Fibroblast of lung (primary cell): ENCODE measurements around the gene PKD1L1. TPM values are rescaled to one million over a fixed set of nuclear protein-coding genes. Genes with fewer than 3 reads are reported as not detected.

Experiments used
- DNase-seq, 2 donors: peaks; one replicate each; pipeline versions ENCODE4 v3.0.0 to v3.0.0-alpha.2; 2010; ENCODE audit warnings: low read depth in 2 of 2
- H2AFZ ChIP-seq: 2 replicates; pipeline ENCODE4 v1.5.1; 2012; ENCODE audit warnings: low read length, control low read depth, inconsistent platforms
- H3K27ac ChIP-seq: 2 replicates; pipeline ENCODE4 v1.5.1; 2011; ENCODE audit warnings: low read length, control low read depth; ENCODE audit not compliant: insufficient read depth
- H3K27me3 ChIP-seq: 2 replicates; pipeline ENCODE4 v1.5.1; 2011; ENCODE audit warnings: mild to moderate bottlenecking, low read length; ENCODE audit not compliant: control insufficient read depth, insufficient read depth
- H3K36me3 ChIP-seq: 2 replicates; pipeline ENCODE4 v1.5.1; 2011; ENCODE audit warnings: low read length; ENCODE audit not compliant: control insufficient read depth, insufficient read depth
- H3K4me1 ChIP-seq: 2 replicates; pipeline ENCODE4 v1.5.1; 2011; ENCODE audit warnings: low read length; ENCODE audit not compliant: control insufficient read depth, insufficient read depth; ENCODE audit errors: extremely low read depth
- H3K4me2 ChIP-seq: 2 replicates; pipeline ENCODE4 v1.5.1; 2011; ENCODE audit warnings: low read length, control low read depth; ENCODE audit not compliant: insufficient read depth; ENCODE audit errors: extremely low read depth
- H3K4me3 ChIP-seq, 4 experiments: fragments of 200-600 bp in 1 of 4; sonication (generic) in 1 of 4; replicated peaks in 1 of 4; 2 replicates each; pipeline ENCODE4 v1.5.1; 2011 to 2016; ENCODE audit warnings: low read length in 4 of 4, low read depth in 3 of 4, mild to moderate bottlenecking in 3 of 4, control low read depth in 2 of 4, inconsistent platforms in 1 of 4, mixed read lengths in 1 of 4; ENCODE audit not compliant: insufficient read depth in 1 of 4; ENCODE audit errors: control extremely low read depth in 1 of 4
- H3K79me2 ChIP-seq: 2 replicates; pipeline ENCODE4 v1.5.1; 2012; ENCODE audit warnings: mild to moderate bottlenecking, low read length, inconsistent platforms; ENCODE audit not compliant: control insufficient read depth, insufficient read depth
- H3K9ac ChIP-seq: 2 replicates; pipeline ENCODE4 v1.5.1; 2011; ENCODE audit warnings: mild to moderate bottlenecking, low read length, control low read depth; ENCODE audit not compliant: insufficient read depth
- H3K9me3 ChIP-seq: 2 replicates; pipeline ENCODE4 v1.5.1; 2012; ENCODE audit warnings: low read depth, low read length; ENCODE audit not compliant: control insufficient read depth, insufficient read depth
- H4K20me1 ChIP-seq: 2 replicates; pipeline ENCODE4 v1.5.1; 2011; ENCODE audit warnings: low read length; ENCODE audit not compliant: control insufficient read depth, insufficient read depth; ENCODE audit errors: extremely low read depth
- CTCF ChIP-seq, 2 donors: IDR thresholded peaks in 1 of 2; conservative IDR thresholded peaks in 1 of 2; 1 replicate in 1 of 2; 2 replicates in 1 of 2; pipeline ENCODE4 v1.5.1; 2011 to 2012; ENCODE audit warnings: low read length in 2 of 2, control low read depth in 1 of 2, inconsistent platforms in 1 of 2, low read depth in 1 of 2, mild to moderate bottlenecking in 1 of 2
- EZH2 ChIP-seq: IDR thresholded peaks from 2 replicates; pipeline ENCODE4 v1.5.1; 2012; ENCODE audit warnings: low read length, control low read depth, mild to moderate bottlenecking; ENCODE audit errors: missing control alignments
- polyA plus RNA-seq, 2 donors: library from polyadenylated mRNA; depleted of rRNA in 1 of 2; stranded (reverse) in 1 of 2; unstranded in 1 of 2; fragments of >200 nt; gene quantifications; 2 replicates each; pipeline ENCODE4 v1.2.1, GENCODE V29; 2011 to 2012; ENCODE audit warnings: missing spikeins in 1 of 2
- total RNA-seq: library from RNA; depleted of rRNA; stranded (reverse); fragments of >200 nt; gene quantifications from 2 replicates; pipeline ENCODE4 v1.2.1, GENCODE V29; 2014

PKD1L1 gene
- total and polyA plus RNA-seq, 2 donors (not counting 1 experiment from before 2014, with no cell fraction given) = under 0.01 to 0.12 TPM

- TF ChIP-seq CTCF (conservative IDR thresholded peaks at IDR 0.05 in 1 of 2, IDR thresholded peaks at IDR 0.05 in 1 of 2; ENCODE audit: low read depth in 1 of 2, low read length in 2 of 2) (no peak), EZH2 (no peak)
- H3K27me3 ChIP-seq = no peaks in the 10 kb centered on the region
- no peaks in the 10 kb centered on the region for H3K9me3 ChIP-seq
- H4K20me1 ChIP-seq = no peaks in the 10 kb centered on the region
- no peaks in the 10 kb centered on the region for H3K79me2 ChIP-seq
- H3K4me2 ChIP-seq = no peak overlapping the region
- H3K4me1 ChIP-seq = peaks cover 17% of the 10 kb centered on the region
- H3K9ac ChIP-seq = no peak overlapping the region
- no peak overlapping the region for H3K4me3 ChIP-seq
- no peak overlapping the region for H2AFZ ChIP-seq
- no peak for DNase-seq
- no peak overlapping the region for H3K27ac ChIP-seq
- H3K36me3 ChIP-seq = no peaks in the 10 kb centered on the region
These were observed 11.1 kb downstream of the PKD1L1 start for GRCh38 chr7:47937065-47937687.

GRCh38 chr7:47936323-47936722, 11.9 kb downstream of the PKD1L1 start:
- TF ChIP-seq CTCF (conservative IDR thresholded peaks at IDR 0.05 in 1 of 2, IDR thresholded peaks at IDR 0.05 in 1 of 2; ENCODE audit: low read depth in 1 of 2, low read length in 2 of 2) = no peak
- no peak for TF ChIP-seq EZH2
- Histone ChIP-seq H3K4me2 (no peak overlapping the region), H3K36me3 (no peaks in the 10 kb centered on the region), H3K4me3 (no peak overlapping the region), H4K20me1 (no peaks in the 10 kb centered on the region), H3K9me3 (no peaks in the 10 kb centered on the region), H3K9ac (no peak overlapping the region), H3K79me2 (no peaks in the 10 kb centered on the region), H2AFZ (no peak overlapping the region), H3K27ac (no peak overlapping the region), H3K4me1 (peaks cover 14% of the 10 kb centered on the region), H3K27me3 (no peaks in the 10 kb centered on the region)
- DNase-seq = no peak

- Histone ChIP-seq H3K9me3 (no peaks in the 10 kb centered on the region), H3K4me3 (no peak overlapping the region), H3K4me2 (no peak overlapping the region), H3K36me3 (no peaks in the 10 kb centered on the region), H3K79me2 (no peaks in the 10 kb centered on the region), H3K27me3 (no peaks in the 10 kb centered on the region), H4K20me1 (no peaks in the 10 kb centered on the region), H3K9ac (no peak overlapping the region), H2AFZ (no peak overlapping the region), H3K4me1 (peaks cover 4% of the 10 kb centered on the region), H3K27ac (no peak overlapping the region)
- no peak for TF ChIP-seq EZH2
- TF ChIP-seq CTCF (conservative IDR thresholded peaks at IDR 0.05 in 1 of 2, IDR thresholded peaks at IDR 0.05 in 1 of 2; ENCODE audit: low read depth in 1 of 2, low read length in 2 of 2) = no peak
- DNase-seq = no peak
These were observed 12.9 kb downstream of the PKD1L1 start for GRCh38 chr7:47935336-47935735.
